GM12878 (cell line): ENCODE results near the gene RNPC3. TPM values are rescaled to one million over a fixed set of nuclear protein-coding genes. Genes with fewer than 3 reads are reported as not detected.

Source experiments
- CUX1 ChIP-seq: IDR thresholded peaks from 2 replicates; pipeline ENCODE4 v1.6.1; 2012; ENCODE audit warnings: improper control_type of control experiment, low read depth, low read length; ENCODE audit not compliant: insufficient replicate concordance
- RB1 ChIP-seq: fragments of 450-650 bp; formaldehyde crosslinking; IDR thresholded peaks from 2 replicates; pipeline ENCODE4 v1.6.1; 2017; ENCODE audit warnings: mild to moderate bottlenecking, borderline replicate concordance
- ZBTB33 ChIP-seq: fragments of 450-650 bp; IDR thresholded peaks from 2 replicates; pipeline ENCODE4 v1.6.1; 2017; ENCODE audit warnings: mild to moderate bottlenecking
- ZNF592 ChIP-seq: fragments of 450-650 bp; IDR thresholded peaks from 2 replicates; pipeline ENCODE4 v1.6.1; 2017; ENCODE audit warnings: mild to moderate bottlenecking, moderate library complexity
- ZSCAN29 ChIP-seq: fragments of 450-650 bp; IDR thresholded peaks from 2 replicates; pipeline ENCODE4 v1.6.1; 2017; ENCODE audit warnings: mild to moderate bottlenecking, moderate library complexity
- polyA plus RNA-seq, 11 experiments: library from polyadenylated mRNA; depleted of rRNA in 4 of 11; unstranded in 6 of 11; stranded (reverse) in 5 of 11; fragments of >200 nt; fragmentation: Nextera tagmentation in 4 of 11; fragmentation: Illumina TruSeq in 1 of 11; extraction: Ambion mirVana in 4 of 11; extraction: Trizol in 1 of 11; gene quantifications; 1 replicate in 1 of 11; 2 replicates in 10 of 11; pipeline versions ENCODE4 v1.2.1 to v1.2.3, GENCODE V29; 2011 to 2016; ENCODE audit warnings: inconsistent platforms in 2 of 11, missing spikeins in 2 of 11, low read depth in 1 of 11
- total RNA-seq, 4 experiments: library from RNA; depleted of rRNA in 3 of 4; stranded (reverse); fragments of >200 nt in 3 of 4; fragmentation: Illumina TruSeq in 1 of 4; extraction: Trizol in 1 of 4; gene quantifications; 2 replicates each; pipeline versions ENCODE4 v1.2.1 to v1.2.3, GENCODE V29; 2013 to 2021

Gene RNPC3
- total and polyA plus RNA-seq, 10 of the 15 experiments (the other 5 are each of a cell fraction or from before 2014, with no cell fraction given): 11.4 to 53.7 (median 22.7) TPM

GRCh38 chr1:103492003-103492625 is 33.4 kb upstream of the RNPC3 start (continued):
- no peak for TF ChIP-seq ZNF592
- no peak for TF ChIP-seq CUX1
- no peak for TF ChIP-seq ZSCAN29
- no peak for TF ChIP-seq RB1
- TF ChIP-seq ZBTB33: no peak
